Pancreas (tissue), 10 donors: ENCODE results near the gene METTL25. TPM values are rescaled to one million over a fixed set of nuclear protein-coding genes. Genes with fewer than 3 reads are reported as not detected.
"Not testable (repeated sequence)": the region's sequence is repeated elsewhere in the genome, so short reads cannot be mapped to it uniquely, and the experiment has no call there.

Source experiments
- ATAC-seq, 4 donors: fragments of 200-7000 bp; cut with Tn5 transposase; one replicate each; pipeline versions ENCODE4 v1.8.0 to v1.9.1; 2020; ENCODE audit warnings: mild to moderate bottlenecking in 4 of 4, moderate library complexity in 4 of 4
- DNase-seq, 6 donors: peaks; one replicate each; pipeline ENCODE4 v3.0.0-alpha.2; 2020
- FAIRE-seq: peaks from 2 replicates; lab custom pipeline; 2012; peaks lifted over from hg19 to GRCh38; lab: Jason Lieb, UNC
- H3K27ac ChIP-seq, 4 donors: fragments of 200-600 bp; sonication (generic); 1 replicate in 3 of 4; 2 replicates in 1 of 4; pipeline versions ENCODE4 v1.5.0 to v1.8.0; 2020
- H3K27me3 ChIP-seq, 4 donors: fragments of 200-600 bp; one replicate each; pipeline ENCODE4 v1.8.0; 2021
- H3K36me3 ChIP-seq, 3 donors: fragments of 200-600 bp; sonication (generic) in 1 of 3; one replicate each; pipeline versions ENCODE4 v1.5.0 to v1.8.0; 2020 to 2021
- H3K4me1 ChIP-seq, 3 donors: fragments of 200-600 bp; one replicate each; pipeline ENCODE4 v1.8.0; 2021
- H3K4me3 ChIP-seq, 4 donors: fragments of 200-600 bp; sonication (generic) in 2 of 4; one replicate each; pipeline versions ENCODE4 v1.5.0 to v1.8.0; 2020 to 2021
- H3K9me3 ChIP-seq, 4 donors: fragments of 200-600 bp; one replicate each; pipeline ENCODE4 v1.8.0; 2021
- WGBS, 2 donors: extraction: QIAGEN DNeasy Blood & Tissue Kit; methylation state at CpG; one replicate each; pipeline ENCODE4 v1.1.7; 2013; 5-methylcytosine and 5-hydroxymethylcytosine counted together
- intact Hi-C, 3 donors: fragments of 100-400 bp; cut with DNase I; formaldehyde crosslinking; loops; one replicate each; pipeline versions ENCODE4 v1.11.1 to v1.14.2; 2022
- polyA plus RNA-seq, 2 donors: library from polyadenylated mRNA; stranded (reverse); fragments of 200-250 nt; gene quantifications; one replicate each; pipeline ENCODE4 v1.2.3, GENCODE V29; 2013
- total RNA-seq, 6 donors: library from RNA; stranded (reverse); fragmentation: NEBNext Ultra II Directional in 4 of 6; extraction: Animal tissue kit (Norgen Biotek cat#: 25700) in 4 of 6; gene quantifications; one replicate each; pipeline versions ENCODE4 v1.2.1 to v1.2.4, GENCODE V29; 2021 to 2023
- TF ChIP-seq, protein P1 (sequence below), 4 donors: fragments of 200-600 bp; sonication (generic) in 3 of 4; IDR thresholded peaks; one replicate each; pipeline versions ENCODE4 v1.5.0 to v1.8.0; 2021; ENCODE audit warnings: antibody characterized with exemption in 4 of 4
- donor health status: healthy with polysubstance abuse.
- donor health status: DM: no; HTN: no; CAD: no; lungs with moderate emphysema.
- donor health status: DM: no; HTN: no; CAD: no.
- donor health status: control.
- donor health status: control.
- donor health status: Bipolar disorder and iron deficiency.
- donor health status: DM: yes; HTN: yes; CAD: no.
- donor health status: DM: no; HTN: no; CAD: no.
- donor health status: DM: no; HTN: no; CAD: no.
- donor health status: DM: yes; HTN: yes; CAD: no.

Gene METTL25
- total and polyA plus RNA-seq, 8 donors, result 3.5 to 9.5 (median 6.1) TPM

DNA sequence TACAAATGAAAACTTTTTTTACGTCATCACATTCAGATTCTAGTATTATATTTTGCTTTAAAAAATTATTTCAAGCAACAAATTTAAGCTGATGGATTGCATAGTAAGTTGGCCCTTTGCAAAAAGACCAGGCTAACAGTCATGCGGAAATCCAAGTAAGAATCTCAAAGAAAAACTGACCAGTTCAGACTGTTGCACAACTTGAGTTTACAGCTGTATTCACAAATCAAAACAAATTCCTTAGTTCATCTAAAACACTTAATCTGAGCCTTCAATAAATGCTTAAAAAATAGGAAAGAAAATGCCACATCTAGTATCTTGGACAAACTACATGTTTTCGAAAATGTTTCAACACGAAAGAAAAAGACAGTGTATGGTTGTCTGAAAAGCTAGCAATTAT is 989 bp upstream of the METTL25 start:
- Histone ChIP-seq H3K9me3 (no peaks in the 10 kb centered on the region), H3K4me1 (peaks cover 0 to 33% (median 26%) of the 10 kb centered on the region in 3 donors), H3K4me3 (peak overlapping the region; percentile 58 to 84 (median 77)), H3K36me3 (peaks cover 0 to 23% (median 7%) of the 10 kb centered on the region in 3 donors), H3K27me3 (no peaks in the 10 kb centered on the region), H3K27ac (peak overlapping the region in 1 of 4 donors; percentile 98)
- intact Hi-C loops, result no loop called here
- WGBS, 2 donors, result 19 to 26% methylated on average over 4 of the region's 4 CpGs
- TF ChIP-seq, protein P1, sequence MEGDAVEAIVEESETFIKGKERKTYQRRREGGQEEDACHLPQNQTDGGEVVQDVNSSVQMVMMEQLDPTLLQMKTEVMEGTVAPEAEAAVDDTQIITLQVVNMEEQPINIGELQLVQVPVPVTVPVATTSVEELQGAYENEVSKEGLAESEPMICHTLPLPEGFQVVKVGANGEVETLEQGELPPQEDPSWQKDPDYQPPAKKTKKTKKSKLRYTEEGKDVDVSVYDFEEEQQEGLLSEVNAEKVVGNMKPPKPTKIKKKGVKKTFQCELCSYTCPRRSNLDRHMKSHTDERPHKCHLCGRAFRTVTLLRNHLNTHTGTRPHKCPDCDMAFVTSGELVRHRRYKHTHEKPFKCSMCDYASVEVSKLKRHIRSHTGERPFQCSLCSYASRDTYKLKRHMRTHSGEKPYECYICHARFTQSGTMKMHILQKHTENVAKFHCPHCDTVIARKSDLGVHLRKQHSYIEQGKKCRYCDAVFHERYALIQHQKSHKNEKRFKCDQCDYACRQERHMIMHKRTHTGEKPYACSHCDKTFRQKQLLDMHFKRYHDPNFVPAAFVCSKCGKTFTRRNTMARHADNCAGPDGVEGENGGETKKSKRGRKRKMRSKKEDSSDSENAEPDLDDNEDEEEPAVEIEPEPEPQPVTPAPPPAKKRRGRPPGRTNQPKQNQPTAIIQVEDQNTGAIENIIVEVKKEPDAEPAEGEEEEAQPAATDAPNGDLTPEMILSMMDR (IDR thresholded peaks at IDR 0.05), result no peak
- FAIRE-seq (no peak), DNase-seq (no peak), ATAC-seq (no peak)

DNA sequence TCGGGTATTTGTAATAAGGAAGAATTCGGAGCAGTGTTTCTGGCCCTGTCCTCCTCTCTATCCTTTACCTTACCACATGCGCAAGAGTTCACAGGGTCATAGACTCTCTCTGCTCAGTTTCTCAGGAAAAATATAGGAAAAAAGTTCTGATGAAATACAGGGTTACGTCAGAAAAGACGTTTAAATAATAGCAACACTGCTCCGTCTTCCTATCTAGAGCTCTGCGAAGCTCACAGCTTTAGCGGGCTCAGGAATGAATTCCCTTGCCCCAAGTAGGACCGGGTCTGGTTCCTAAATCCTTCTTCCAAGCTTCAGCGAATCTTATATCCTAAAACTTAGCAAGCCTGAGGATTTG is 507 bp upstream of the METTL25 start:
- no peak for ATAC-seq

DNA sequence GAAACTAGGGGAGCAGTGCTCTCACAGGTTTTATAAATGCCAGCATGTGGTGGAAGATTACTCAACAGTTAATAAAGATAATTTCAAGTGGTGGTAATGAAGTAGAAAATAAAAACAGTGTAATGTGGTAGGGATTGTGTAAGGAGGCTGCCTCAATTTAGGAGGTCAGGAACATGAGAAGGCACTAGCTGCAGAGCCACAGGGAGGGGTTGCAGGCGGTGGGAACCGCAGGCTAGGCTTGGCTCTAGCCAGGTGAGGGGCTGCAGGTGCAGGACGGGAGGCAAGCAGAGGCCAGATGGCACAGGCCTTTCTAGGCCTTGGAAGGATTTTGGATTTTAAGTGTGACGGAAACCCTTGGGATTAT is 768 bp downstream of the METTL25 start:
- Histone ChIP-seq H3K4me3 (peak overlapping the region; percentile 58 to 84 (median 77)), H3K4me1 (peaks cover 0 to 32% (median 26%) of the 10 kb centered on the region in 3 donors), H3K27ac (peak overlapping the region; percentile 93 to 98 (median 94)), H3K9me3 (no peaks in the 10 kb centered on the region), H3K27me3 (no peaks in the 10 kb centered on the region), H3K36me3 (peaks cover 0 to 9% (median 0%) of the 10 kb centered on the region in 3 donors)
- TF ChIP-seq, protein P1 (IDR thresholded peaks at IDR 0.05), result no peak
- FAIRE-seq, result no peak
- peak; percentile 10 to 26 (median 18) for ATAC-seq
- DNase-seq, result peak in 3 of 6 donors; percentile 13 to 21 (median 17)
- WGBS, 2 donors, result 4% methylated on average over 4 of the region's 4 CpGs
- intact Hi-C loops, result no loop called here

More for the DNA sequence above, 507 bp upstream of the METTL25 start:
- peak overlapping the region; percentile 58 to 84 (median 77) for H3K4me3 ChIP-seq
- peaks cover 0 to 21% (median 2%) of the 10 kb centered on the region in 3 donors for H3K36me3 ChIP-seq
- 0% methylated on average over 10 of the region's 10 CpGs for WGBS, 2 donors
- DNase-seq (no peak), FAIRE-seq (no peak)
- H3K27me3 ChIP-seq, result no peaks in the 10 kb centered on the region
- H3K27ac ChIP-seq, result peak overlapping the region; percentile 93 to 98 (median 94)
- TF ChIP-seq, protein P1 (IDR thresholded peaks at IDR 0.05), result no peak
- H3K4me1 ChIP-seq, result peaks cover 0 to 33% (median 26%) of the 10 kb centered on the region in 3 donors
- intact Hi-C loops, result no loop called here
- H3K9me3 ChIP-seq, result no peaks in the 10 kb centered on the region

DNA sequence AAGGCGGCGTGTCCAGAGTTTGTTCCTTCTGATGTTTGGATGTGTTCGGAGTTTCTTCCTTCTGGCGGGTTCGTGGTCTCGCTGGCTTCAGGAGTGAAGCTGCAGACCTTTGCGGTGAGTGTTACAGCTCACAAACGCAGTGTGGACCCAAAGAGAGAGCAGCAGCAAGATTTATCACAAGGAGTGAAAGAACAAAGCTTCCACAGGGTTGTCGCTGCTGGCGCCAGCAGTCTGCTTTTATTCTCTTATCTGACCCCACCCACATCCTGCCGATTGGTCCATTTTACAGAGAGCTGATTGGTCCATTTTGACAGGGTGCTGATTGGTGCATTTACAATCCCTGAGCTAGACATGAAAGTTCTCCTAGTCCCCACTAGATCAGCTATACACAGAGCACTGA is 2.5 kb downstream of the METTL25 start:
- H3K4me3 ChIP-seq, H3K36me3 ChIP-seq, ATAC-seq, FAIRE-seq, H3K27ac ChIP-seq, H3K27me3 ChIP-seq, intact Hi-C loops, H3K9me3 ChIP-seq, DNase-seq: not testable (repeated sequence)
- WGBS, 2 donors, result 97 to 99% methylated on average over 11 of the region's 11 CpGs
- H3K4me1 ChIP-seq, result peaks cover 0 to 19% (median 19%) of the 10 kb centered on the region in 3 donors

DNA sequence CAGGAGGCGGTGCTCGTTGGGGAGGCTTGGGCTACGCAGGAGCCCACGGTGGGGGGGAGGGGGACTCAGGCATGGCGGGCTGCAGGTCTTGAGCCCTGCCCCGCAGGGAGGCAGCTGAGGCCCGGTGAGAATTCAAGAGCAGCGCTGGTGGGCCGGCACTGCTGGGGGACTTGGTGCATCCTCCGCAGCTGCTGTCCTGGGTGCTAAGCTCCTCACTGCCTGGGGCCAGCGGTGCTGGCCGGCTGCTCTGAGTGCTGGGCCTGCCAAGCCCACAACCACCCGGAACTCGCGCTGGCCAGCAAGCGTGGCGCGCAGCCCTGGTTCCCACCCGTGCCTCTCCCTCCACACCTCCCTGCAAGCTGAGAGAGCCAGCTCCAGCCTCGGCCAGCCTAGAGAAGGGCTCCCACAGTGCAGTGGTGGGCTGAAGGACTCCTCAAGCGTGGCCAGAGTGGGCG is 3.2 kb downstream of the METTL25 start:
- Histone ChIP-seq H3K4me3 (no peak overlapping the region), H3K27ac (no peak overlapping the region), H3K9me3 (no peaks in the 10 kb centered on the region), H3K27me3 (no peaks in the 10 kb centered on the region), H3K36me3 (no peaks in the 10 kb centered on the region), H3K4me1 (peaks cover 0 to 13% (median 12%) of the 10 kb centered on the region in 3 donors)
- no peak for ATAC-seq
- peak in 2 of 6 donors; percentile 19 to 61 for DNase-seq
- intact Hi-C loops, result no loop called here
- 90 to 91% methylated on average over 19 to 22 of the region's 22 CpGs for WGBS, 2 donors
- no peak for FAIRE-seq
- TF ChIP-seq, protein P1 (IDR thresholded peaks at IDR 0.05), result no peak
